HG03108 (cell line): ENCODE measurements around the gene TXNRD3.

Experiments used
- ATAC-seq: cut with Tn5 transposase; IDR thresholded peaks from one replicate; pipeline ENCODE4 v1.9.1; 2021; ENCODE audit warnings: moderate library complexity; ENCODE audit not compliant: unreplicated experiment

The TXNRD3 gene

GRCh38 chr3:126672340-126672739, 17.4 kb upstream of the TXNRD3 start:
- ATAC-seq: no peak

- ATAC-seq: no peak
These were observed 16.6 kb upstream of the TXNRD3 start for GRCh38 chr3:126671521-126671920.

- ATAC-seq: no peak
These were observed 13.8 kb upstream of the TXNRD3 start for GRCh38 chr3:126668450-126669401.

GRCh38 chr3:126667631-126668449, 12.9 kb upstream of the TXNRD3 start:
- ATAC-seq: no peak

GRCh38 chr3:126666658-126667528, 12.0 kb upstream of the TXNRD3 start:
- no peak for ATAC-seq

GRCh38 chr3:126665959-126666657, 11.2 kb upstream of the TXNRD3 start:
- no peak for ATAC-seq

GRCh38 chr3:126665221-126665936, 10.5 kb upstream of the TXNRD3 start:
- ATAC-seq: no peak

- ATAC-seq: no peak
These were observed 9.8 kb upstream of the TXNRD3 start for GRCh38 chr3:126664591-126665214.

- no peak for ATAC-seq
These were observed 8.8 kb upstream of the TXNRD3 start for GRCh38 chr3:126663750-126664149.

GRCh38 chr3:126663257-126663656, 8.3 kb upstream of the TXNRD3 start:
- ATAC-seq: no peak

GRCh38 chr3:126661532-126662364, 6.8 kb upstream of the TXNRD3 start:
- ATAC-seq: no peak

- no peak for ATAC-seq
These were observed 5.3 kb upstream of the TXNRD3 start for GRCh38 chr3:126659915-126660886.

GRCh38 chr3:126658584-126658983, 3.7 kb upstream of the TXNRD3 start:
- ATAC-seq: no peak

GRCh38 chr3:126657901-126658300, 3.0 kb upstream of the TXNRD3 start:
- ATAC-seq: no peak

GRCh38 chr3:126656371-126657134, 1.6 kb upstream of the TXNRD3 start:
- no peak for ATAC-seq

- ATAC-seq: no peak
These were observed 963 bp upstream of the TXNRD3 start for GRCh38 chr3:126655887-126656286.
